Right lobe of liver (tissue), 4 donors: ENCODE measurements around the gene TXNDC5.

Experiments
- POLR2A ChIP-seq: fragments of 450-650 bp; IDR thresholded peaks from one replicate; pipeline ENCODE4 v1.6.1; 2017; ENCODE audit warnings: antibody characterized with exemption, mild to moderate bottlenecking
- TF ChIP-seq, protein P1 (sequence below), 4 donors: fragments of 200-600 bp in 3 of 4; fragments of 450-650 bp in 1 of 4; IDR thresholded peaks; one replicate each; pipeline versions ENCODE4 v1.5.1 to v1.8.0; 2016 to 2022; ENCODE audit warnings: antibody characterized with exemption in 4 of 4, mild to moderate bottlenecking in 2 of 4
- donor health status: DM: no; HTN: no; CAD: no.
- donor health status: DM: no; HTN: no; CAD: no.
- donor health status: DM: no; HTN: yes; CAD: no.

DNA sequence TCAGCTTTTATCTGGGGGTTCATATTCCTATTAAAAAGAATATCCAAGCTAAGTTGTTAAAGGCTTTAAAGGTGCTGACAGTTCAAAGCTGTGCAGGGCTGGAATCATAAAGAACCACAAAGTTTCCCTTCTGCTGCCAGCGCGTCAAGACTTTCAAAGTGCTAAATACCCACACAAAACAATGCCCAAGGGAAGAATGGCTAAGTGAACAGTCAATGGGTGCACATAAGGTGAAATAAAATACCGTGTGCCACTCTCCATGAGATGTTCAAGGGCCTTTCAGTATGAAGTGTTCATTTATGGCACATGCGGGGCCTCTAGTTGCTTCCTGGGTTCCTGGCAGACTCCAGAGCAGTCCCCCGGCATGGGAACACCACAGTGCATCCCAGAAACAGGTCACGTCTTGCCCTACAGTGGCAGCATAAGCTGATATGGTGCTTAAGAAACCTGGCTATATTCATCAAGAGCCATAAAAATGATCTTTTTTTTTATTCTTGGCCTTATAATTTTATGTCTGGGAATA, 14.1 kb downstream of the TXNDC5 start:
- TF ChIP-seq, protein P1, sequence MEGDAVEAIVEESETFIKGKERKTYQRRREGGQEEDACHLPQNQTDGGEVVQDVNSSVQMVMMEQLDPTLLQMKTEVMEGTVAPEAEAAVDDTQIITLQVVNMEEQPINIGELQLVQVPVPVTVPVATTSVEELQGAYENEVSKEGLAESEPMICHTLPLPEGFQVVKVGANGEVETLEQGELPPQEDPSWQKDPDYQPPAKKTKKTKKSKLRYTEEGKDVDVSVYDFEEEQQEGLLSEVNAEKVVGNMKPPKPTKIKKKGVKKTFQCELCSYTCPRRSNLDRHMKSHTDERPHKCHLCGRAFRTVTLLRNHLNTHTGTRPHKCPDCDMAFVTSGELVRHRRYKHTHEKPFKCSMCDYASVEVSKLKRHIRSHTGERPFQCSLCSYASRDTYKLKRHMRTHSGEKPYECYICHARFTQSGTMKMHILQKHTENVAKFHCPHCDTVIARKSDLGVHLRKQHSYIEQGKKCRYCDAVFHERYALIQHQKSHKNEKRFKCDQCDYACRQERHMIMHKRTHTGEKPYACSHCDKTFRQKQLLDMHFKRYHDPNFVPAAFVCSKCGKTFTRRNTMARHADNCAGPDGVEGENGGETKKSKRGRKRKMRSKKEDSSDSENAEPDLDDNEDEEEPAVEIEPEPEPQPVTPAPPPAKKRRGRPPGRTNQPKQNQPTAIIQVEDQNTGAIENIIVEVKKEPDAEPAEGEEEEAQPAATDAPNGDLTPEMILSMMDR (IDR thresholded peaks at IDR 0.05) = no peak
- no peak for TF ChIP-seq POLR2A
